GM20431 (cell line): ENCODE data around the gene MERTK.
"Not testable (repeated sequence)": the region's sequence is repeated elsewhere in the genome, so short reads cannot be mapped to it uniquely, and the experiment has no call there.

Experiments used
- in situ Hi-C: fragments of 300-500 bp; cut with MseI, MboI; formaldehyde crosslinking; loops from one replicate; pipeline ENCODE4 v1.15.0; 2020; ENCODE audit warnings: low sequenced_read_pairs; ENCODE audit not compliant: unreplicated experiment

Gene MERTK

DNA sequence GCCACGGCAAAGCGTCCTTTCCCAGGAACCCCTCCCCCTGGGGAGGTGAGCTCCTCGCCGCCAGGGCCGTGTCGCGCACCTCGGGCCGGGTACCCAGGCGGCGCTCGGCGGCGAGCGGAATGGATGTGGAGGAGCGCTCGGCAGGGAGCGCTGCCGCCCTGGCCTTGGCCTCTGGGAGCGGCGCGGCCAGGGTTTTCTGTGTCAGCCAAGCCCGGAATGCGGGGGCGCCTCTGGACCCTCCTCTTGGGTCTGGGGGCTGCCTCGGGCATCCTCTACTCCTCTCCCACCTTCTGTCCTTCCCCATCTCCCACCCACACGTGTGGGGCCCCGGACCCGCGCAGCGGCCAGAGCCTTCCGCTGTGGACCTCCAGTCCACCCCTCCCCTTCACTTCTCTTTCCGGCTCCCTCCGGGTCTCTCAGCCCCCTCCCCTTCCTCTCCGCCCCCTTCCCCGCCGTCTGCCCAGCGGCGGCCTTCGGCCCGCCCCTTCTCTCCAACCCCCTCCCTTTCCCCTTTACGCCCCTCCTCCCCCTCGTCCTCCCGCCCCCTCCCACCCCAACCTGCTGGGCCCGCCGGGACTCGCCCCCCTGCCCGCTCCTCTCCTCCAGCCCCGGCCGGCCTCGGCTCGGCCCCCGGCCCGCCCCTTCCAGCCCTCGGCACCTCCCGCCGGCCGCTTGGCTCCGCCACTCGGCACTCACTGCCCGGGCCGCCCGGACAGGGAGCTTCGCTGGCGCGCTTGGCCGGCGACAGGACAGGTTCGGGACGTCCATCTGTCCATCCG lies at the start of gene MERTK:
Gene MERTK (plus strand): TSS at position 684 of the 779 bp plus-strand sequence. CDS start 129 bp downstream, outside the sequence.
- in situ Hi-C loops, result loop anchor here (10.0 to 25.0 kb wide), 2 partner anchors 147 to 339 kb away; no protein-coding TSS in a partner anchor

DNA sequence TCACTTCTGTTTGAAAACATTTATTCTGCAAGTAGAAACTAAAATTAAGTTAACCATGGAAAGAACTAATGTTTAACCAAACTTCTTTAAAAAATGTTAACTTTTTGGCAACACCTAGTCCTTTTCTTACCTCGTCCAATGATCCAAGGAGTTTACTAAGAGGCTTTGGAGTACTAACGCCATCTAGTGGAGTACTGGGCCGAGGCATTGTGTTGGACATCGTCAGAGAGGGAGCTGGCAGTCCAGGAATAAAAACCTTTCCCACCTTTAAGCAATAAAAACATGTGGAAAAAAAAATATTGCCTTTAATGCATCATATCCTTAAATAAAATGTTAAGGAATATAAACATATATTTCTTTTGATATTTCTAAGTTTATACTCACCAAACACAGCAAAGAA lies 47.8 kb upstream of the MERTK start:
- in situ Hi-C loops, result not testable (repeated sequence)

DNA sequence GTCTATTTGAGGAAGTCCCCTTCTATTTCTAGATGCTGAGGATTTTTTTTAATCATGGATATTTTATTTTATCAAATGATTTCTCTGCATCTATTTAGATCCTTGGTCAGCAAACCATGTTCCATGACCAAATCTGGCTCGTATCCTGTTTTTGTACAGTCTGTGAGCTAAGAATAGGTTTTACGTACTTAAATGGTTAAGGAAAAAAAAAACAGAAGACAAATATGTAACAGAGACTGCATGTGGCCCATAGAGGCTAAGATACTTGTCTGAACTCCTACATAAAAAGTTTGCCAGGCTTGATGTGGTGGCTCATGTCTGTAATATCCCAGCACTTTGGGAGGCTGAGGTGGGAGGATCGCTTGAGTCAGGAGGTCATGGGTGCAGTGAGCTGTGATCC lies 45.9 kb upstream of the MERTK start:
- in situ Hi-C loops, result not testable (repeated sequence)

DNA sequence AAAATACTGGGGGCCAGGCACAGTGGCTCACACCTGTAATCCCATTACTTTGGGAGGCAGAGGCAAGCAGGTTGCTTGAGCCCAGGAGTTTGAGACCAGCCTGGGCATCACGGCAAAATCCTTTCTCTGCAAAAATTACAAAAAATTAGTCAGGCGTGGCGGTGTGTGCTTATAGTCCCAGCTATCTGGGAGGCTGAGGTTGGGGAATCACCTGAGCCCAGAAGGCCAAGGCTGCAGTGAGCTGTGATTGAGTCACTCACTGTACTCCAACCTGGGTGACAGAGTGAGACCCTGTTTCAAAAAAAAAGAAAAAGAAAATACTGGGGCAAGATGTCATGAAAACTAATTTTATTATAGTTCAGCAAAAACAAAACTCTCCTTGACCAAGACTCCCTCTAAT lies 38.4 kb upstream of the MERTK start:
- in situ Hi-C loops, result not testable (repeated sequence)

DNA sequence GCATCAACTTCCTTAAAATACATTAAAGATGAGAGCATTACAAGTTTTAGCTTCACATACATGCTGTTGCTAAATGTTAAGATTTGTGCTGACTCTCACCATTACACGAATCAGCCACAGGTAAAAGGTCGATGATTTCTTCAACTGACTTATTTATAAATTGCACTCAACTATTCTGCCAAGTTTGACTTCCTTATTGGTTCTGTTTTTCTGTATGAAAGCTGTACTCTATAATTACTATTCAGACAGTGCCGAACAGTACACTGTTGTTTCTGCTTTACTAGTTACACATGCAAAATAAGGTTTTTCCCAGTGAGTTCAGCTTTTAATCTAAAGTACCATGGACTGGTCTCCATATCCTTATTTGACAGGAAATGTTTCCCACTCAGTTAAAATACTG lies 33.3 kb upstream of the MERTK start:
- in situ Hi-C loops, result not testable (repeated sequence)

DNA sequence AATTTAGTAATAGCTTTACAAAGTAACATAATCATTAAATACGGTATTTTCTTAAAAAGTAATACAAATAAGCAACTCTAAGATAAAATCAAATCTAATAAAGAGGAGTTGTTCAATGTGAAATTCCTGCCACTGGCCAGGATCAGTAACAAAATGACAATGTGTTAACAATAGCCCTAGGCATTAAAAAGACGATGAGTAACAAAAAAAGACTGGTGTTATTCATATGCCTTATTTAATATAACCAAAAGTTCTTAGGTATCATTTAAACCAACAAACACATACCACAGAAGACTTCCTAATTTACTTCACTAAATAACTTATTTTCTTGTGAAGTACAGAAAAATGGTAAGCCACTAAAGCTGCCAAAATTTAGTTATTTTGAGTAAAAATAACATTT lies 25.6 kb upstream of the MERTK start:
- in situ Hi-C loops, result not testable (repeated sequence)

DNA sequence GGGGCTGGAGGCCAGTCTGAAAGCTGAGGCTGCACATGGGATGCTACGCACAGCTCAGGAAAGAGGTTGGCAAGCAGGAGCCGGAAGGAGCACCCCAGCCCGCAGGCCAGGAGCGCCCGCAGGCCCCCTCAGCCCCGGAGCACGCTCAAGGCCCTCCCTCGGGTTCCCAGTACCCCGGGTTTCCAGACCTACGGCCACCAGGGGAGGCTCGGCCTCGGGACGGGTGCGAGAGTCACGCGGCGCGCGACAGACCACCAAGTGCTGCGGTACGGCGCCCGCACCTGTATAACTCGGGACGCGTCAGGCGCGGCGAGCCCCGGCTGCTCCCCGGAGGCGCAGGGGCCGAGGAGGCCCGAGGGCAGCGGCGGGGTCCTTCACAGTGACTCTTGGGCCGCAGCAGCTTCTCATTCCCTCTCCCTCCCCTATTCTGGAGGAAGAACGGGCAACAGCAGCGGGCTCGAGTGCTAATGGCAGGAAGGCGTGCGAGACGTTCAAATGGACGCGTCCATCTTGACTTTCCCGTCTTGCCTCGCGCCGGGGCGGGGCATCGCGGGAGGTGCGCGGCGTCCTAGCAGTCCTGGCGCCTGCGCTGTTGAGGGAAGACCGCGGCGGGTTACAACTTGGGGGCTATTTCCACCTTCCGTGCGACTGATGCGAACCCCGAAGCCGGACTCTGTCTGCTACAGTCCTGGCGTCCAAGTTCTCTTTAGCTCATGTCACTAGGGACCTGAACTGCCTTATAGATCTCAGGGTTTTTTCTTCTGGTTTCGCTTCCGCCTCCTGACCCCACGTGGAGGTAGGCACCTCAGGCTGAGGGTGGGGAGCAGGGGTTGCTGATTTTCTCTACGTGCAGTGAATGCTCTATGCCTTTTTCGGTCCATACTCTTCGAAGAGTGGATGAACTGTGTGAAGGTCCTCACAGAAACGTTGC lies 14.5 kb upstream of the MERTK start, which contains the start of gene ANAPC1:
Gene ANAPC1 (minus strand): TSS at position 533 of the 931 bp plus-strand sequence. CDS start 3,368 bp downstream, outside the sequence.
- in situ Hi-C loops, result loop anchor here (25.0 kb wide), 1 partner anchor 353 kb away; no protein-coding TSS in a partner anchor

DNA sequence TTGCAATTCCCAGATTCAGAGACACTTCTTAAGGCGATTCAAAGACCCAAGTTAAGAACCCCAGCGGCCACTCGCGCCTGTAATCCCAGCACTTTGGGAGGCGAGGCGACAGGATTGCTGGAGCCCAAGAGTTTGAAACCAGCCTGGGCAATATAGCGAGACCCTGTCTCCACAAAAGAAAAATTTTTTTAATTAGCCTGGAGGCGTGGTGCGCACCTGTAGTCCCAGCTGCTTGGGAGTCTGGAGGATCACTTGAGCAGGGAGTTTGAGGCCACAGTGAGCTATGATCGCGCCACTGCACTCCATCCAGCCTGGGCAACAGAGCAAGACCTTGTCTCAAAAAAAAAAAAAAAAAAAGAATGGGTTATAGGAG lies 13.8 kb upstream of the MERTK start:
- in situ Hi-C loops, result loop anchor here (25.0 kb wide), 1 partner anchor 353 kb away; no protein-coding TSS in a partner anchor

DNA sequence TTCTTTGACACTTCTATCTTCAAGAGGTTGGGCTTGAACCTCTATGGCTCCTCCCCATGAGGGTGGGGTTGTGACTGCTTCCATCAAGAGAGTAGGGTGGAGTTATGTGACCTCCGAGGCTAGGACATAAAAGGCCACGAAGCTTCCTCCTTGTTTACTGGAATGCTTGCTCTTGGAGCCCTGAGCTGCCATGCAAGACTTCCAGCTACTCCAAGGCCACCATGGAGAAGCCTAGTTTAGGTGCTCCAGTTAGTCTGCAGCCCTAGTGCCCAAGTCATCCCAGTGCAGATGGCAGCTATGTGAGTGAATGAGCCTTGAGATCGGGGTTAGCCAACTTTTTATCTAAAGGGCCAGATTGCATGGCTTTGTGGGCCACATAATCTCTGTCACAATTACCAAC lies 2.4 kb upstream of the MERTK start:
- in situ Hi-C loops, result loop anchor here (10.0 to 25.0 kb wide), 2 partner anchors 149 to 341 kb away; no protein-coding TSS in a partner anchor

DNA sequence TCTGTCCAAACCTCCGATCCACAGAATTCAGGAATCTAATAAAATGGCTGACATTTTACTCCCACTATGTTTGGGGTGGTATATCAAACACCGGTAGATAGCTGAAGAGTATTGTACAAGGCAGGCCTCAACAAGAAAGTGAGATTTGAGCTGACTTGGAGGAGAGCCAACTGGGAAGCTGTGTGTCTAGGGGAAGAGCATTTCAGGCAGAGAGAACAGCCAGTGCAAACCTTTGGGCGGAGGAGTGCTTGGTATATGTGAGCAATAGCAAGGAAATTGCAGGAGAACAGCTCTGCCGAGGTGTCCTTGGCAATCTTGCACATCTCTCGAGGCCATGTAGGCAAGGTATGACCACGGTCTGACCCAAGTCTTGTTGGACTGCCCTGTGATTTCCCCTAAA lies 1.8 kb upstream of the MERTK start:
- in situ Hi-C loops, result loop anchor here (10.0 to 25.0 kb wide), 2 partner anchors 148 to 341 kb away; no protein-coding TSS in a partner anchor

DNA sequence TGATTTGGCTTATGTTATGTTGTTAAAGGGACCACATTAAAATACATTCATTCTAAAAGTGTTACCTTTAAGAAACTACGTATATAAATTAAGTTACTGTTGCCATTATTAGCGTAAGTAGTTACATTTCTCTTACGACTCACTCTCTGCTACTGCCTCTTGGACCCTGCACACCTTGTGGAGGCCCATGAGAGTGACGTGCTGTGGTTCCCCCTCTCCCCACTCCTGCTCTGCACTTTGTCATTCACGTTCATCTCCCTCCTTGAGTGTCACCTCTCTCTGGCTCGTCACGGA lies 830 bp upstream of the MERTK start:
- in situ Hi-C loops, result loop anchor here (10.0 to 25.0 kb wide), 2 partner anchors 147 to 340 kb away; no protein-coding TSS in a partner anchor

DNA sequence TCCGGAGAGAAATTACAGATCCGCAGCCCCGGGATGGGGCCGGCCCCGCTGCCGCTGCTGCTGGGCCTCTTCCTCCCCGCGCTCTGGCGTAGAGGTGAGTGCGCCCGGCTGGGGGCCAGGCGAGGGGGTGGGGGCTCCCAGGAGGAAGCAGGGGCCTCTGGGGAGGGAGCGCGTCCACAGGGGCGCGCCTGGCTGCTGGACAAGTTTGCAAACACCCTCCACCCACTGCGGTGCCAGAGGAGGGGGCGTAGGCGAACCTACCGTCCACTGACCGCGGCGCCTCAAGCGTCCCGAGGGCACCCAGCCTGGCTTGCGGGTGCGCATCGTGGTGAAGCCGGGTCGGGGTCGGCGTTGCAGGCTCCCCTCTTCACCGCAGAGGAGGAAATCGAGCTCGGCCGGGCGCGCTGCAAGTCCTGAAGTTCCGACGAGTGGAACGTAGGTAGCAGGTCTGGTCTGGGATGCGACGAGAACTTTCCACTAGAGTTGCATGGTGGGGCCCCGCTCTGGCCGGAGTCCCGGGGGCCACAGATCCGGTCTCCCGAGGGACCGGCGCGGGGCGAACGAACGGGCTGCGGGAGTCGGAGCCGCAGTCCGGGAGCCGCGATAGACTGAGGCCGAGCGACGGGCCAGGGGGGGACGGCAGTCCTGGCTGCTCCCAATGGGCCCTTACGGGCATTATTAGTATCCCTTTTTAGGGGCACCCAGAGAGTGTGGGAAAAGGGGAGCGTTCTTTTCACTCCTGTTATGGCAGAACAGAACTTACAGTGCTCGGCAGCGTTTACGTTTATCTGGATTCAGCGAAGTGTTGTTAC lies 502 bp downstream of the MERTK start:
- in situ Hi-C loops, result loop anchor here (10.0 to 25.0 kb wide), 2 partner anchors 146 to 338 kb away; no protein-coding TSS in a partner anchor

DNA sequence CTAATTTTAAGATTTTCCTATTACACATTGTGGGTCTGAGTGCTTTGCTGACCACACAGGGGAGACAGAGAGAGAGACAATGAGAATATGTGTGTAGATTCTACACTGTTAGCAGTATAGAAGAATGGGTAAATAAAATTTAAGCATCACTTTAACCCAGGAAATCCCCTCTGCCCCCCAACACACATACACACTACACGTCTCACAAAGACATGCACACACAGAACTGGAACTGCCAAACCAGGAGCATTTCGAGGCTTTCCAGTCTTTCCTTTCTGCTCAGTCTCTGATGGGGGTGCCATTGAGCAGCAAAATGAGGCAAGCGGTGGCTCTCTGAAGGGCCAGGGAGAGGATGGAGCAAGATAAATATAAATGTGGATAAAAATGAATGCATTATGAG lies 2.5 kb downstream of the MERTK start:
- in situ Hi-C loops, result no loop called here

DNA sequence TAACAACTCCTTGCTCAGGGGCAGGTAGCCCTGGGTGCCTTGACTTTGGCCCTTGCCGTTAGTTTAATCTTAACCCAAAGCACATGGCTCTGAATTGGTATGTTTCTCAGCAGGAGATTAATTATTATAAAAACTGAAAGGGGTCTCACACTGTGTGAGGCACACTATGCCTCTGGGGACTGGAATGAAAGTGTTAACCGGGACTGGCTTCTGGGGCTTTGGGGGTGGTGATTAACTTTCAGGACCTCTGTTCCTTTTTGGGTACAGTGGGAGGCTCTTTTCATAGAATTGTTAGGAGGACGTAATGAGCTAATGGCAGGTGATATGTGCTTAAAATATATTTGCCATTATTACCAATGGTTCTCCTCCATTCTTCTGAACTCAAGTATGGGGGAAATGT lies 5.1 kb downstream of the MERTK start:
- in situ Hi-C loops, result no loop called here

DNA sequence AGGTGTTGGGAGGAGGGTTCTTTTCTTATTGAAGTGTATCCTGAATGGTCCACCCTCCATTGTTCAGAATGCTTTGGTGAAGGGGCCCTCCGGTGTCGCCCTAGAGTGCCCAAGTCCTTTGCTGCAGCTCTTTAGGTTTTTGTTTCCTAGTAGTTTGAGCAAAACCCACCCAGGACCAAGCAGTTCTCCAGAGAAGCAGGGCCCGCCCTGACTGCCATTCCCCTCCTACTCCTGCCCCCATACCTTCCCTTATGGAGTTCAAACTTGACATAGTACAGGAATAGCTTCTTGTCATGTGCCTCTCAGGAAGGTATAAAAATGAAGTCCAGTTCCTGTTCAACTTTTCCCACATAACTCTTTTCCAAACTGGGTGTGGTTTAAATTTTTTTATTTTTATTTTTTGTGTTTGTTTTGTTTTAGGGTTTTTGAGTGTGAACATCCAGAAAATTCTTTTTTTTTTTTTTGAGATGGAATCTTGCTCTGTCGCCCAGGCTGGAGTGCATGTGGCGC lies 5.6 kb downstream of the MERTK start:
- in situ Hi-C loops, result no loop called here

DNA sequence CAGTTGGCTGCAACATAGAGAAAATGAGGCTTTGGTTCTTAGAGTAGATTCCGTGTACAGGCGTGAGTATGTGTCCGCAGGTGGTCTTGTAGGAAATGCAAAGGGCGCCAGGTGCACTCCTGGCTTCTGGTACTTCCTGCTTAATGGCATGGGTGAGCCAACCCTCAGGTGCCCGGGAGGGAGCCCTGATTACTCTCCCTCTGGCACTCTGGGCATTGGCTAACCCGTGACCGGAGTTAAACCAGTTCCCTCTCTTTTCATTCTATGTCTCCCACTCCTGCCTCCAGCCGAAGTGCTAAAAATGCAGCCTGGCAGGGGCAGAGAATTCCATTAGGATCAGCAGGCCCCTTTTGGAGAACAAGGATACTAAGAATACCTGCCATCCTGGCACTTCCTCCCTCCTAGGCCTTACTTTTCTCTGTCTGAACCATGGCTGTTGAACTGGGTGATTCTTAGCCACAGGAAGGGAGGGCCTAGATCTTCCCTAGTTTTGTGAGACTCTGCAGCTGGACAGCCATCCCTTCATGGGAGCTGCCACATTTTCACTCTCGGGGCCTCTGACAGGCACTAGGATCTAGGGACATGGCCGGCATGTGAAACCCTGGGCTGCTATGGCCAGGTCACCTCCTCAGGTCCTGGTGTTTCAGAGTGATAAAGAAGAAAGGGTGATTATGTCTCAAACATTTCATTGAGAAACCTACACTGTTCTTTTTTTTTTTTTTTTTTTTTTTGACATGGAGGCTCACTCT lies 6.5 kb downstream of the MERTK start:
- in situ Hi-C loops, result no loop called here

DNA sequence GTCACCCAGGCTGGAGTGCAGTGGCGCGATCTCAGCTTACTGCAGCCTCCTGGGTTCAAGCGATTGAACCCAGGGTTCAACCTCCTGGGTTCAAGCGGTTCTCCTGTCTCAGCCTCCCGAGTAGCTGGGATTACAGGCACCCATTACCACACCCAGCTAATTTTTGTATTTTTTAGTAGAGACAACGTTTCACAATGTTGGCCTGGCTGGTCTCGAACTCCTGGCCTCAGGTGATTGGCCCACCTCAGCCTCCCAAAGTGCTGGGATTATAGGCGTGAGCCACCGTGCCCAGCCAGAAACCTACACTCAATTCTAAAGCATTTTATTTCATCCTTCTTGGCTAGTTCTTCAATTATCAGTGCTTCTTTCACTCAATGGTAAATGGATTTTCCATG lies 7.1 kb downstream of the MERTK start:
- in situ Hi-C loops, result not testable (repeated sequence)

DNA sequence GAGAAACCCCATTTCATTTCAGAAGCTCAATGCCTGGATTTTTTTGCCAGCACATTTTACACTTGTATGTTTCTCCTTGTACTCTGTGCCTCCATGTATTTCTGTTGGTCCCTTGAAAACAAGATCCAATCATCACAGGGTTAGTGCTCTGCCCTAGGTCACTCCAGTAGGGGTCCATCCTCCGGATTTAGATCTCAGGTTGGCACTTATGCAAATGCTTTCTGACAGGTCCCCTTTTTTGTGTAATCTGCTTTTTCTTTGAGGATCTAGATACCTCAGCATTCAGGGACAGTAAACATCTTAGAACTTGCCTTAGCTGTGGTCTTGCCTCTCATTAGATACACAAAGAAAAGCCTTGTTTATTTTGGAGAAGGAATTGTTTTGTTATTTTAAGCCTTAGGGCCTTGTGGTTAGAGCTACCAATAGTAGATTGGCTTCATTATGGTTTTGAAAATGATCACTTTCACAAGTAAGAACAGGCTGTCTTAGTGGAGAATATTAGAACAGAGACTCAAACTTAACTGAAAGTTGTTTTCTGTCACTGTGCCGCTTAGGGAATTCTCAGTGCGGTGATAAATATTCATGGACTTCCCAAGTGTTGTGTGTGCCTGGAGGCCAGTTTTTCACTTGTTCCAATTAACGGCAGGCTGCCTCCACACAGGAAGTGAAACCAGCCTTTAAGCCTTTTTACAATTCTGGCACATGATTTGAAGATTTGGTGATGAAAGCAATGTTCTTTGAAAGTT lies 7.8 kb downstream of the MERTK start:
- in situ Hi-C loops, result no loop called here
